HG03135 (cell line): Measurements from ENCODE around the gene FRA10AC1.

ENCODE experiments used
- ATAC-seq: cut with Tn5 transposase; IDR thresholded peaks from one replicate; pipeline ENCODE4 v1.9.1; 2021; ENCODE audit warnings: mild to moderate bottlenecking, moderate library complexity; ENCODE audit not compliant: unreplicated experiment

FRA10AC1 gene

DNA sequence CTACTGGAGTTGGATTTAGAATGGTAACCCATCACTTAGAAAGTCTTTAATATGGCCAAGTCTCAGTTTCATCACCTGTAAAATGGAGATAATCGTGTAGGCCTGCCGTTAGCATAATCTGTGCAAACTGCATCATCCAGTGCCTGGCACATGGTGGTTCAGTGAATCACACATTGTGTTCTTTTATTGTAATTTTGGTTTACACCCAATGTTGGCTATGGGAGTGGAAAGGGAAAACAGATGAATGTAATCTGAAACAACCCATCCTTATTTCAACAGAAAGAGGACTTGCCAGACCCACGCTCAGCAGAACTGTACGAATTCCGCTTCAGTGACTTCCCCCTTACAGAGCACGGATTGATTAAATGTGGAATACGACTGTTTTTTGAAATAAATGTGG is 62.6 kb downstream of the FRA10AC1 start:
- ATAC-seq, result no peak

DNA sequence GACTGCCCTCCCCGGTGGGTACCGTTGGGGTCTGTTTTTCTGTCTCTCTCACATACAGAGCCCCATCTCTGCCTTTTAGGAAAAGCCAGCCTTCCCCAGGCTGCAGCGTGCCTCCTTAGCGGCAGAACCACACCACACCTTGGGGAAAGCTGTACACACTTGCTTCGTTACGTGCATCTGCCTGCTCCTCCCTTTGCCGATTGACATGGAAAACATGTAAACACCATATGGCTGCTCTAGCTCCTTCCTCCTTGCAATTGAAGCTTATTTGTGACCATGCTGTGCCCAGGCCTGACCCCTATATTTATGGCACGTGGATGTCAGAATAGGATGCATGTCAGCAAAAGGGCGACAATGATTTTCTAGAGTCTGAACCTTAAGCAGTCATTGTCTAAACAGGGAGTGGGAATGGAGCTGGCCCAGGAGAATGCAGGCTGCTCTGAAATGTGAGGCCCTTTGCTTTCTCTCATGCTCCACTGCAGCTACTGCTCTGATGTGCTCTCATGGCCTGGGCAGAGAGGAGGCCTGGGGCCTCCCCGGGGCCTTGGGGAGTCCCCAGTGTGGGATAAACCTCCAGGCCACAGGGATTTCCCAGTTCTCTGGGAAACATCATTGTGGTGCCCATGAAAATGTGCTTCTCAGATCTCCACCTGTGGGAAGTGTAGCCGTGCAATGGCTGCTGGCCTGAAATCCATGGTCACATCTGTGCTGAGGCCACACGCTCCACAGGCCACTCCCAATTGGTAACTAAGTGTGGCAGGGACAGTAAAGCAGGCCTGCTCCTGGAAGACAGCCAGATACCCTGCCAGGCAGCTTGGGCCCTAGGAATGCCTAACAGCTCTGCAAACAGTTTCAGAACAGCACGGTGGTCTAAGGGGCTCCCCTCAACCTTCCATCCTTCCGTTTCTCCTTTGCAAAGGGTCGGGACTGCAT is 71.5 kb downstream of the FRA10AC1 start:
- ATAC-seq, result no peak

DNA sequence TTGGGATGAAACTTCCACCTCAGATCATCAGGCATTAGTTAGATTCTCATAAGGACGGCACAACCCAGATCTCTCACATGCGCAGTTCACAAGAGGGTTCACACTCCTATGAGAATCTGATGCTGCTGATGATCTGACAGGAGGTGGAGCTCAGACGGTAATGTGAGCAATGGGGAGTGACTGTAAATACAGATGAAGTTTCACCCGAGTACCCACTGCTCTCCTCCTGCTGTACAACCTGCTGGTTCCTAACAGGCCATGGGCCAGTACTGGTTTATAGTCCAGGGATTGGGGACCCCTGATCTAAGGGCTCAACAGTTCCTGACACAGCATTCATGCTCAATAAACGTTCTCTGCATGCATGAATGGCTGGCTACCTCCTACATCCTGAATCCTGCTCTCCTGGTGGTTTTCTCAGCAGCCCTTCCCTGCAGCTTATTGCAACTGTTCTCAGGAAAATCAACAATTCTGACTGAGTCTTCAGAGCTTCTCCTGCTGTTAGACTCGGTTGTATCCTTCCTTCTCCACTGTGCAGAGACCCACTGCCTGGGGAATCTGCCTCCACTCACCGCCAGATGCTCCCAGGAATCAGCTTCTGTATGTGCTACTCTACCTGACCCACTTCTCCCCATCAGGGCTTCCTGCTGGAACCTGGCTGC is 72.6 kb downstream of the FRA10AC1 start:
- no peak for ATAC-seq

DNA sequence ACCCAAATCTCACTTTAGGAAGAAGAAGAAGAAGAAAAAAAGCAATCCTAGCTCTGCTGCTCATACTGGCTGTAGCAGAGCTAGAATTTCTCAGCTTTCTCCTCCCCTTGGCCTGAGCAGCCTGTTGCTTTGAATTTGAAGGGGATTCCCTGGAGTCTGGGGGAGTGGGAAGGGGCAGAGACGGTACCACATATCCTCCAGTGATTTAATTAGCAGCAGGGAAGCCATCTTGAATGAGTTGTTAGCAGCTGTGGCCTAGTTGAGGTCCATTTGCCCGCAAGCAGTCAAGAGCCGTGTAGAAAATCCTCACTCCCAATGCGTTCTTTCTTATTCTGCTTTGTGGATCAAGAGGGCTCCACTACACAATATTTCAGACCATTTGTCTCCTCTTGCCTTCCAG is 73.5 kb downstream of the FRA10AC1 start:
- ATAC-seq, result no peak

DNA sequence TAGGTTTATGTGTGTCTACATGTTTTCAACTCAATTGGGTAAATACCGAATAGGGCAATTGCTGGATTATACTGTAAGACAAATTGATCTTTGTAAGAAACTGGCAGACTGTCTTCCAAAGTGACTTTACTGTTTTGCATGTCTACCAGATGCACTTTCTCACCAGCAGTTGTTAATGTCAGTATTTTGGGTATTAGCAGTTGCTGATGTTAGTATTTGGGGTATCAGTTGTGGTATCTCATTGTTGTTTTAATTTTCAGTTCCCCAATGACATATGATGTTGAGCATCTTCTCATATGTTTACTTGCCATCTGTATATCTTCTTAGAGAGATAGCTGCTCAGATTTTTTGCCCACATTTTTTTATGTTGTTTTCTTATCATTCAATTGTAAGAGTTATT is 79.5 kb downstream of the FRA10AC1 start:
- ATAC-seq, result no peak

DNA sequence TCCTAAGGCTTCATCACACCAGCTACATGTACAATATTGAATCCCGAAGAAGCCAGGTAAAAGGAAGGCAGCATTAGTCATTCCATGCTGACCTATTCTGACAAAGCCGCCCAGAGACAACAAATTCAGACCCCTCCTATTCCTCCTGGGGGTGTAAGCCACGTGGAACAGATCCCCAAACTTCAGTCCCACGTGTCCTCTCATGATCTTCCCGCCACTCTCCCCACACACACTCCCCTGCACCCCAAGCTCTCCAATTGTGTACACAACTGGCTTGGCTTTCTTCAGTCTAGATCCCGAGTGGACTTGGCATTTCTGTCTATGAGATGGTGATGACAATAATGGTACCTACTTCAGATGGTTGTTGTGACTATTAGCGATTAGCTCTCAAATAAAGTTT is 81.5 kb downstream of the FRA10AC1 start:
- no peak for ATAC-seq
